ENCODE results near the gene PDYN.

The PDYN gene

DNA sequence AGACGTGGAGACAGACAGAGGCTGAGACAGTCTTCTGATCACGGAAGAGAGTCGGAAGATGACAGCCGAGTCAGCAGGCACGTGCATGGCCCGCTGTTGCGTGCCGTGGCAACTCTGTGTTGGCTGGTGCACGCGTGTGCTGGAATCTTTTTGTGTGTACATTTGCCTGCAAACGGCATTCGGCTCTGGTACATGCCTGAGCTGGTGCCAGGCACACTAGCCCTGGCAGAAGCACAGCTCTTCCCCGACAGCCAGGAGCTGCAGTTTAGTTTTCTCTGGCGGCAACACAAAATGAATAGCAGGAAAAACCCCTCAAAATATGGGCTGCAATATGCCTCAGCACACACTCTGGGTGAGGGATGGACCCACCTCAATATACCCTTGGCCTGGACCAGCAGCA, 769 bp upstream of the PDYN start:
- TF ChIP-seq, protein P1, sequence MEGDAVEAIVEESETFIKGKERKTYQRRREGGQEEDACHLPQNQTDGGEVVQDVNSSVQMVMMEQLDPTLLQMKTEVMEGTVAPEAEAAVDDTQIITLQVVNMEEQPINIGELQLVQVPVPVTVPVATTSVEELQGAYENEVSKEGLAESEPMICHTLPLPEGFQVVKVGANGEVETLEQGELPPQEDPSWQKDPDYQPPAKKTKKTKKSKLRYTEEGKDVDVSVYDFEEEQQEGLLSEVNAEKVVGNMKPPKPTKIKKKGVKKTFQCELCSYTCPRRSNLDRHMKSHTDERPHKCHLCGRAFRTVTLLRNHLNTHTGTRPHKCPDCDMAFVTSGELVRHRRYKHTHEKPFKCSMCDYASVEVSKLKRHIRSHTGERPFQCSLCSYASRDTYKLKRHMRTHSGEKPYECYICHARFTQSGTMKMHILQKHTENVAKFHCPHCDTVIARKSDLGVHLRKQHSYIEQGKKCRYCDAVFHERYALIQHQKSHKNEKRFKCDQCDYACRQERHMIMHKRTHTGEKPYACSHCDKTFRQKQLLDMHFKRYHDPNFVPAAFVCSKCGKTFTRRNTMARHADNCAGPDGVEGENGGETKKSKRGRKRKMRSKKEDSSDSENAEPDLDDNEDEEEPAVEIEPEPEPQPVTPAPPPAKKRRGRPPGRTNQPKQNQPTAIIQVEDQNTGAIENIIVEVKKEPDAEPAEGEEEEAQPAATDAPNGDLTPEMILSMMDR (IDR thresholded peaks at IDR 0.05; ENCODE audit: extremely low read depth, missing control alignments) = no peak

DNA sequence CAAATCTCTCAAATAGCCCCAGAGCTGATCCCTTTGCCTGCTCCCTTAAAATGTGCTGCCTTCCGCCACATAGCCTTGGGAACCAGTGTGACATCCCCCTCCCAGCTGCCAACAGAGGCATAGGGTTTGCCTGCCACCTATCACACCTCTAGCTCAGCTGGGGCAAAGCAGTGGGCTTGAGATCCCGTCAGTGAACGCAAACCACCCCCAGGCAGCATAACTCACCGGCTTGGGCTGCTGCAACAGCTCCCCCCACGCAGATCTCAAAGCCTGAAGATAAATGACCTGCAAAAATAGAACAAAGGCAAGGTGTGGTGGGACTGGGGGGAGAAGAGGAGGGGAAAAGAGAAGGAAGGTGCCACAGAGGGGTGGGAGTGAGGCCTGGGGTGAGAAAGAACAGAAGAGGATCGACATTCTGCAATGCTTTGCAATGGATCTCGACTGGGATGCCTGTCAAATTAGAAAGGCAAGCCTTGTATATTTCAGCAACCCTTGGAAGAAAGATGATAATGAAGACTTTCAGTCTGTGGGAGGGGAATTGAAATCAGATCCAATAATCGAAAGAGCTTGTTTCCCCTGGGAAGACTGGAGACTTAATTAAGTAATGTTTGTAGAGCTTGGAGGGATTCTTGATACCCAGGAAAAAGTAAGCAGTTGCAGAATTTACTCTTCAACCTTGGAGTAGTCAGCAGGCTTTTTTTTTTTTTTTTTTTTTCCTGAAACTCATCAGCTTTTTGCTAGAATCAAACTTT, 1.3 kb downstream of the PDYN start:
- no peak for DNase-seq (ENCODE audit: low spot score)
- TF ChIP-seq, protein P1 (IDR thresholded peaks at IDR 0.05; ENCODE audit: extremely low read depth, missing control alignments) = no peak

More for the DNA sequence above, 769 bp upstream of the PDYN start:
- no peak for DNase-seq (ENCODE audit: low spot score)

GRCh38 chr20:1987826-1988225, 6.0 kb downstream of the PDYN start:
- DNase-seq (ENCODE audit: low spot score) = no peak

DNA sequence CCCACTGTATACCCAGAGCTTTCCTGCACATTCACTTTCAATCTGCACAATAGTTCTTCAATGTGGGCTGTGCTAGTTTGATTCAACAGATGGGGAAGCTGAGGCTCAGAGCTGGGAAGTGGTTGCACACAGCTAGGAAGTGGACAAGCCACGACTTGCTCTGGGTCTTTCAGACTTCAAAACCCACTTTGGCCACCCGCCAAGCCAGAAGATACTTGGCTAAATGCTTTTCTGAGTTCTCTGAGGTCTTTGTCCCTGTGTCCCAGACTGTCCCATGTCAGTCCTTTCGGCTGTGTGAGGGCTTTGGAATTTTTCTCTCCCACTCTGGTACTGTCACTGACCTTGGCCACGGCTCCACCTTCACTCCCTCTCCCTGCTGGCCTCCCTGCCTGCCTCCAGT, 10.6 kb downstream of the PDYN start:
- no peak for DNase-seq (ENCODE audit: low spot score)
- TF ChIP-seq, protein P1 (IDR thresholded peaks at IDR 0.05; ENCODE audit: extremely low read depth, missing control alignments) = no peak

More at GRCh38 chr20:1987826-1988225, 6.0 kb downstream of the PDYN start:
- TF ChIP-seq, protein P1 (IDR thresholded peaks at IDR 0.05; ENCODE audit: extremely low read depth, missing control alignments) = no peak

DNA sequence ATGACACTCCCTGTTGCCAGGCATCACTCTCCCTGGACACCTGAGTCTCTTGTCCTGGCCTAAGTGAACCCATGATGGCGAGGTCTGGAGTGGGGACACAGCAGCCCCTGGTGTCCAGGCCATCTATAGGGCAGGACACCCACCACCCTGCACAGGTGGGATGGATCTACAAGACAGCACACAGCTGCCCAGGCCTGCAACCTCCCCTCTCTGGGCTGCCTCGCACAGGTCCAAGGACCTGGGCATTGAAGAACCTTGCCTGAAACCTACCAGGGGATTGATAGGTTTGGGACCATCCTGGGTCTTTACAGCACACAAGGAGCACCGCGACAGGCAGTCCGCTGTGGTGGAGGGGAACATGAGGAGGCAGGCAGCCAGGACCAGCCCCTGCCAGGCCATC, 11.2 kb downstream of the PDYN start:
- TF ChIP-seq, protein P1 (IDR thresholded peaks at IDR 0.05; ENCODE audit: extremely low read depth, missing control alignments) = no peak
- DNase-seq (ENCODE audit: low spot score) = no peak

DNA sequence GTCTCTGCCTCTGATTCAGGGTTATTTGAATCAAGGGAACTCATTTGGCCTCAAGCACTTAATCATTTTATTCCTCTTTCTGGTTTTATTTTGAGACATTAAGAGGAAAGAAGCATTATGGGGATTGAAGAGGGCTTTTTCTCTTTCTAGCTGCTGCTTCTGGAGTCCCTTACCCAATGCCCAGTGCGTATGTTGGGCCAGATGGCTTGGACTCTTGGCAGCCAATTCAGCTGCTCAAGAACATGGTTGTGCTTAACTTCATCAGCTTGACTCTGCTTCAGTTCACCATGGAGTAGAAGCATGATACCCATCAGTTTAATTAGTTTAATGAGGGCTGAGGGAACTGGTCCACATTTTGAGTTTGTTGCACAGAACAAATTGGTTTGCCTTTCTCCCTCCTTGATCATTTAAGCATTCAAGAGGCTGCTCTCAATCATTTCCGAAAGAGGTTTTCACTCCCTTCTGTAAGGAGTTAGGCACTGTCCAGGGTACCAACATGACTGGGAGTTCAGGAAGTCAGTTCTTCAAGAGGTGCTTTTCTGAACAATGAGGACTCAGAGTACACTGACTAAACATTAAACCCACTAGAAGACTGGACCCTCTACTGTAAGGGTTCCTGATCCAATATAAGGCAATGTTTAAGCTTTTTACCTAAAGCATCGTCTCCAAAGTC, 14.6 kb downstream of the PDYN start:
- TF ChIP-seq, protein P1 (IDR thresholded peaks at IDR 0.05; ENCODE audit: extremely low read depth, missing control alignments) = no peak
- no peak for DNase-seq (ENCODE audit: low spot score)

GRCh38 chr20:1975291-1975690, 18.6 kb downstream of the PDYN start:
- no peak for DNase-seq (ENCODE audit: low spot score)
- TF ChIP-seq, protein P1 (IDR thresholded peaks at IDR 0.05; ENCODE audit: extremely low read depth, missing control alignments) = no peak
